ENCODE measurements around the gene E2F2.

E2F2 gene

GRCh38 chr1:23479666-23479941 is 51.4 kb downstream of the E2F2 start:
- no peak for DNase-seq (ENCODE audit: low read depth)
- no peak for TF ChIP-seq CTCF (IDR thresholded peaks at IDR 0.05; ENCODE audit: low read depth, low read length, missing control alignments)
- no peak overlapping the region for H3K4me3 ChIP-seq (ENCODE audit: low read depth, low read length)

GRCh38 chr1:23478896-23479665 is 52.0 kb downstream of the E2F2 start:
- no peak overlapping the region for H3K4me3 ChIP-seq (ENCODE audit: low read depth, low read length)
- DNase-seq (ENCODE audit: low read depth), result no peak
- no peak for TF ChIP-seq CTCF (IDR thresholded peaks at IDR 0.05; ENCODE audit: low read depth, low read length, missing control alignments)

GRCh38 chr1:23477359-23478144 is 53.5 kb downstream of the E2F2 start:
- no peak for TF ChIP-seq CTCF (IDR thresholded peaks at IDR 0.05; ENCODE audit: low read depth, low read length, missing control alignments)
- no peak for DNase-seq (ENCODE audit: low read depth)
- no peak overlapping the region for H3K4me3 ChIP-seq (ENCODE audit: low read depth, low read length)

- no peak overlapping the region for H3K4me3 ChIP-seq (ENCODE audit: low read depth, low read length)
- no peak for TF ChIP-seq CTCF (IDR thresholded peaks at IDR 0.05; ENCODE audit: low read depth, low read length, missing control alignments)
These were observed 55.4 kb downstream of the E2F2 start for GRCh38 chr1:23475641-23476040.

GRCh38 chr1:23475134-23475628 is 55.9 kb downstream of the E2F2 start:
- DNase-seq (ENCODE audit: low read depth), result no peak
- no peak overlapping the region for H3K4me3 ChIP-seq (ENCODE audit: low read depth, low read length)
- TF ChIP-seq CTCF (IDR thresholded peaks at IDR 0.05; ENCODE audit: low read depth, low read length, missing control alignments), result no peak

More at GRCh38 chr1:23475641-23476040, 55.4 kb downstream of the E2F2 start:
- DNase-seq (ENCODE audit: low read depth), result no peak

GRCh38 chr1:23473037-23473800 is 57.8 kb downstream of the E2F2 start:
- H3K4me3 ChIP-seq (ENCODE audit: low read depth, low read length), result no peak overlapping the region
- no peak for TF ChIP-seq CTCF (IDR thresholded peaks at IDR 0.05; ENCODE audit: low read depth, low read length, missing control alignments)
- DNase-seq (ENCODE audit: low read depth), result no peak
